ENCODE data around the gene ADAMTSL3.

ADAMTSL3 gene

DNA sequence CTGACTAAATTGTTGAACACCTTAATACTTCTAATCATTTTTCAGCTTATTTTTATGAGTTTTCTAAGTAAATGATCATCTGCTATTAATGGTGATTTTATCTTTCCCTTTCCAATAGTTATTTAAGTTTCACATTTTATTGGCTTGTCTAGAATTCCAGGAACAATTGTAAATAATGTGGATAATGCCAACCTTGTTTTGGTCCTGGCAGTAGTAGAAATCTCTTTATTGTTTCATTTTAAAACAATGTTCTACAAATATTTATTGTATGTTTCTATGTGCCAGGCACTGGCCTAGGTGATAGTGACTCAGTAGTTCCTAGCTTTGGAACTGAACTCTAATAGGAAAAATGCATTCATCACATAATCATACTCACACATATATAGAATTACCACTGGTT lies 264.1 kb downstream of the ADAMTSL3 start:
- no peak for DNase-seq (ENCODE audit: low read depth in 2 of 2)

- DNase-seq (ENCODE audit: low read depth in 2 of 2) = no peak
Observed at GRCh38 chr15:83919319-83919830, 265.5 kb downstream of the ADAMTSL3 start.

DNA sequence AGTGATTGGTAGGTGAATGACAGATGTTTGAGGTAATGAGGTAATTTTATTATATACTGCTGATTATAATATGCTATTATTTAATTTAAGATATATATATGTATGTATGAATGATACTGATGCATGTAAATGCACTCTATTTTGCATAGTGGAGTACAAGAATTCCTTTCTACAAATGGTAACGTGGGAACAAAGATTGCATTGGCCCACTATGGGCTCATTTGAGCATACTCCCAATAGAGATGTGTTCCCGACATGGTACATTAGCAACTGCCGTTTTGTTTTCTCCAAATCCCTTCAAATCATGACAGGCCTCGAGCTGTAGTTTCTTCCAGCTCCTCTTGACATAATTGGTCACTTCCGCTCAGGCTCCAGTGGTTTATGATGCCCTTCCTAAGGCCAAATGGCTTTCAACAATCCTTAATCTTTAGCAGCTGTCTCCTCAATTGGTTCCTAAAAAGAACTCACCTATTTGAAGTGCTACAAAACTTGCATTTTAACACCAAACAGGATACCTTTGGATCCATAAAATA lies 266.1 kb downstream of the ADAMTSL3 start:
- no peak for DNase-seq (ENCODE audit: low read depth in 2 of 2)

DNA sequence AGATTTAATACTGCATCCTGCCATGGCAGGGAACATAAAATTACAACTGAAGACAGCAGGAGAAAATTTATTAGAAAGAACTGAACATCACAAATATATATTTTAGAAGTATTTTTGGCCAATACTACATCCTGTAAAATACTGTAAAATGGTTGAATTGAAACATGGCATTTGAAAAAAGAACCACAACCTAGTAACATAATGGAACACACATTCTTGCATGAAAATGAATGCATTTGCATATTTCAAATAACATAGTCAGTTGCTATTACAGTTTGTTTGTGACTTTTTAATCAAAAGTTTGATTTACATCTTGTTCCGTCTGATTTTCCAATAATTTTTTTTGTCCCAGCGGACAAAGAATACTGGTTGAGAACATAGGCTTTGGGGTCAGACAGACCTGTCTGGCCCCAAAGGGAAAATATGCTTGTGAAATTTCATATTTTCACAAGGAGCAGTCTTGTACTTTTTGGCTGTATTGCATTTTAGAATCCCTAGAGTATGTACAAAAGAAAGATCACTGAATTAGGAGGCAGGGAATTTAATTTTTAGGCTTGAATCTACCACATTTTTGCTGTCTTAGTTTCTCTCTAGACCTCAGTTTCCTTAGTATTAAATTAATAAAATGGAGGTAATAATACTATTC lies 268.8 kb downstream of the ADAMTSL3 start:
- no peak for DNase-seq (ENCODE audit: low read depth in 2 of 2)

- DNase-seq (ENCODE audit: low read depth in 2 of 2) = no peak
Observed at GRCh38 chr15:83926116-83926515, 272.2 kb downstream of the ADAMTSL3 start.

DNA sequence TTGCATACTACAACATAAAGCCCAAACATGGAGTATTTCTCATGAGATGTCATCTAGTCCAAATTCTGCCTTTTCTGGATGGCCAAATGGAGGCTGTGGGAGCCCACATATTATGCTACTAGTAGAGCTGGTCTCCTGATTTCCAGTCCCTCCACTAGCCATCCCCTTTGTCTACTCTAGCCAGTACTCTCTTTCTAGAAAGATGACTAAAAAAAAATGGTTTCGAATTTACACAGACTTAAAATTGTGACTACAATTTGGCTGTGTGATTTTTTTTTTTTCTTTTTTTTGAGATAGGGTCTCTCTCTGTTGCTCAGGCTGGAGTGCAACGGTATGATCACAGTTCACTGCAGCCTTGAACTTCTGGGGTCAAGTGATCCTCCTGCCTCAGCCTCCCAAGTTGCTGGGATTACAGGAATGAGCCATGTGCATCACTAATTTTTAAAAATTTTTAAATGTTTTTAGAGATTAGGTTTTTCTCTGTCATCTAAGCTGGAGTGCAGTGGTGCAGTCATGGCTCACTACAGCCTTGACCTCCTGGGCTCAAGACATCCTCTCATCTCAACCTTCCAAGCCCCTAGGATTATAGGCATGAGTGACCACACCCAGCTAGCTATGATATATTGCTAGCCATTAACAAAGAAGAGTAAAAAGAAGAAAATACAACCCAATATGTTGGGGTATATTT lies 273.9 kb downstream of the ADAMTSL3 start:
- no peak for DNase-seq (ENCODE audit: low read depth in 2 of 2)

DNA sequence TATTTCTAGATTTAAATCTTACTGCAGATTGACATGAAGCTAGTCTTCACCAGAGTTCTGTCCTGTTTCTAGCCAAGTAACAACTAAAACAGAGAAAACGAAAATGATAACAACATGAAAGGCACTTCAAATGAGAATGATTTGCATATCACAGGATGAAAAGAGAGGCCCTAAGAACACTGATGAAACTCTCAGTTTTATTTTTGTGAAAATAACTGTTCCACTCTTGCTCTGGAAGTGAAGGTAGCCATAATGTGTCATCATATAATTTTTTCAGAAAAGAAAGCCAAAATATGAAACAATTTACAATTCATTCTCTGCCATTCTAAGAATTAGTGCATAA lies 274.4 kb downstream of the ADAMTSL3 start:
- no peak for DNase-seq (ENCODE audit: low read depth in 2 of 2)

DNA sequence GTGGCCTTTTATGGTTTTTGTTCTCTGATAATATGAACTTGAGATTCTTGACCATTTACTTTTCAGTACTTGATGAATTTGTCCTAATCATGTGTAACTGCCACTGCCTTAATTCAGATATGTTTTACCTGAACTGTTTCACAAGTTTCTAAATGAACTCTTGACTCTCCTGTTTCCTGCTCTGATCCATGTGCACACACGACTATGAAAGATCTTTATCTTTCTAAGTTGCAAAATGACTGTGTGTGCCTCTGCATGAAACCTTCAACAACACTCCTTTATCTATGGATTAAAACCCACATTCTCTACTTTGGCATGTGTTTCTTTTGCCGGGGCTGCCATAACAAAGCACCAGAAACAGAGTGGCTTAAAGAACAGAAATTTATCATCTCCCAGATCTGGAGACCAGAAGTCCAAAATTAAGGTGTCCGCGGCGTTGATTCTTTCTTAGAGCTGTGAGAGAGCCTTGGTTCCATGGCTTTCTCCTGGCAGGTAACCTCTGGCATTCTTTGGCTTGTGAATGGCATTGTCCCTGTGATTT lies 275.0 kb downstream of the ADAMTSL3 start:
- no peak for DNase-seq (ENCODE audit: low read depth in 2 of 2)

DNA sequence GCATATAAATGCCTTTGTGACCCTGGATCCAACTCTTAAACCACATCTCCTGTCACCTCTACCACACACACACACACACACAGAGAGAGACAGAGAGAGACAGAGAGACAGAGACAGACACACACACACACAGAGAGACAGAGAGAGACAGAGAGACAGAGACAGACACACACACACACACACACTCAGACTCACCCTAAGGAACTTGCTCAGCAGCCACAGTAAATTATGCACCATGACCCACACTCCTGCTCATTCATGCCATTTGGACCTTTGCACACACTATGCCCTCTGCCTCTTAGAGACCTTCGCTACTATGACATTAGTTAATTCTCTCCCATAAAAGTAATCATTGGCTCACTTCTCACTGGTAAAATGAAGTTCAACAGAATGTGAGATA lies 275.7 kb downstream of the ADAMTSL3 start:
- DNase-seq (ENCODE audit: low read depth in 2 of 2) = no peak

GRCh38 chr15:83930392-83931212 lies 276.7 kb downstream of the ADAMTSL3 start:
- DNase-seq (ENCODE audit: low read depth in 2 of 2) = no peak

- no peak for DNase-seq (ENCODE audit: low read depth in 2 of 2)
Observed at GRCh38 chr15:83935774-83936173, 281.9 kb downstream of the ADAMTSL3 start.

DNA sequence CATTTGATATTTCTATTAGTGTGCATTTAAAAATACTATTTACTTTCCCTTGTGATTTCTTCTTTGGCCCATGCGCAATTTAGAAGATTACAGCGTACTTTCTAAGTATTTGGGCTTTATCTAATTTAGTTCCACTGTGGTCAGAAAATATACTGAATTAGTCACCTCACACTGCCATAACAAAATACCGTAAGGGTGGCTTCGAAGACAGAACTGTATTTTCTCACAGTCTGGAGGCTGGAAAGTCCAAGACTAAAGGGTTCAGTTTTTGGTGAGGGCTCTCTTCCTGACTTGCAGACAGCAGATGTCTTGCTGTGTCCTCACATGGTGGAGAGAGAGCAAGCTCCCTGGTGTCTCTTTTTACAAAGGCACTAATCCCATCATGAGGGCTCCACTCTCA lies 286.2 kb downstream of the ADAMTSL3 start:
- no peak for DNase-seq (ENCODE audit: low read depth in 2 of 2)

DNA sequence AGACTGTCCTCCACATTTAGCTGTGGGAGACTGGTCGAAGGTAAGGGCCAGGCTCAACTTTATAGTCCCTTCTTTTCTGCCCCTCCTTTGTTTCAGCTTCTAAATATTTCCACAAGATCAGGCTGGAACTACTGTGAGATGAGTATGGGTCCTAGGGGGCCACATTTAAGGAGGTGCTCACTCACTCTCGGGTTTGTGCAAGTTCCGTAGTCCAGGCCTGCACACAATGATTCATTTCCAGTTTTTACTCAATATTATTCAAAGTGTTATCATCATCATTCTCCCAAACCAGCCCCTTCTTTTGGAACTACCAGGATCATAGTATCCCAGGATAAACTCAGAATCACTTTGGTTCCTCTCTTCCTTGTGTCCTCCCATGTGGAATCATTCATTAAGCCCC lies 289.1 kb downstream of the ADAMTSL3 start:
- DNase-seq (ENCODE audit: low read depth in 2 of 2) = no peak

DNA sequence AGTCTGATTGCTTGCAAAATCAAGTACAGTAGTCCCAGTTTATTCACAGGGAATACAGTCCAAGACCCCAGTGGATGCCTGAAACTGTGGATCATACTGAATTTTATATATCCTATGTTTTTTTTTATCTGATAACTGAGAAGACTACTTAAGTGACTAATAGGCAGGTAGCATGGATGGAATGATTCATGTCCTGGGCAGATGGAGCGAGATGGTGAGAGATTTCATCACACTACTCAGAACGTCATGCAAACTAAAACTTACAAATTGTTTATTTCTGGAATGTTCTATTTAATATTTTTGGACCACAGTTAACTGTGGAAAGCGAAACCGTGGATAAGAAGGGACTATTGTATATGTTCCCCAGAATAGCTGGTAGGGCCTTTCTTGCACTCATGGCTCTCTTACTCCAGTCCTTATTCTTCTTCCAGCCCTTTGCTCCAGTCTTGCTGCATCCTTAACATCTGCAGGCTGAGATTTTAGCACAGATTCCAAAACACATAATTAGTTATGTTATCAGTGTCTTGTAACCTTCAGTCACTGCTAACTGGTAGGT lies 290.0 kb downstream of the ADAMTSL3 start:
- DNase-seq (ENCODE audit: low read depth in 2 of 2) = peak; percentile 1 to 7

DNA sequence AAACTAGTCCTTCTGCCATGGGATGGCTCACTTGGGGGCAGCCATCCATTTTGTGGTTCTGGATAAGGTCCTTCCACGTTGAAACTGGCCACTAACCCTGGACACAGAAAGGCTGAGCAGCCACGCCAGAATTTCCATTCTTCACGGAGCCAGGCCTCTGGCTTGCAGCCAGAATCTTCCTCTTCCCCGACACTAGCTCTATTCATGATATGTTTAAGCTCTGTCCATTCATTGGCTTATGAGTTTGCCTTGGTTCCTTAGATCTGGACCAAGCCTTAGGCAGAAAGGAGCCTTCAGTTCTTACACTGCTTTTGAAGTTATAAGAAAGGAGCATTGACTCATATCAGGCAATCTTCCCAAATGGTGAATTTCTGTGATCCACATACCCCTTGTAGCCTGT lies 293.2 kb downstream of the ADAMTSL3 start:
- no peak for DNase-seq (ENCODE audit: low read depth in 2 of 2)

- DNase-seq (ENCODE audit: low read depth in 2 of 2) = no peak
Observed at GRCh38 chr15:83954506-83954905, 300.6 kb downstream of the ADAMTSL3 start.

- no peak for DNase-seq (ENCODE audit: low read depth in 2 of 2)
Observed at GRCh38 chr15:83955806-83956265, 301.9 kb downstream of the ADAMTSL3 start.

GRCh38 chr15:83956887-83957286 lies 303.0 kb downstream of the ADAMTSL3 start:
- DNase-seq (ENCODE audit: low read depth in 2 of 2) = no peak

DNA sequence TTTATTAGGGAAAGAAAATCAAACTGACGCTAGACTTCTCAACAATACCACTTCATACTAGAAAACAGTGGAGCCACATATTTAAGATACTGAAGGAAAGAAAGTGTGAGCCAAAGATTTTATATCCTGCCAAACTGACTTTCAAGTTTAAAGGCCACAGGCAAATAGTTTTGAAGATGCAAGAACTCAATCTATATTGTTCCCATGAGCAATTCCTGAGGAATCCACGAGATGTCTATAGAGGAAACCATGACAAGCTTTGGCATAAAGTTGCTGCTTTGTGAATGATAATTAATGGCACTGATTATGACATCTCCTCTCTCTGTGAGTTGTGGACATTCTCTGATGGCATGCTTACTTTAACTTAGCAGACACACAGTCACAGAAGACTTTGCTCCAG lies 305.6 kb downstream of the ADAMTSL3 start:
- no peak for DNase-seq (ENCODE audit: low read depth in 2 of 2)

DNA sequence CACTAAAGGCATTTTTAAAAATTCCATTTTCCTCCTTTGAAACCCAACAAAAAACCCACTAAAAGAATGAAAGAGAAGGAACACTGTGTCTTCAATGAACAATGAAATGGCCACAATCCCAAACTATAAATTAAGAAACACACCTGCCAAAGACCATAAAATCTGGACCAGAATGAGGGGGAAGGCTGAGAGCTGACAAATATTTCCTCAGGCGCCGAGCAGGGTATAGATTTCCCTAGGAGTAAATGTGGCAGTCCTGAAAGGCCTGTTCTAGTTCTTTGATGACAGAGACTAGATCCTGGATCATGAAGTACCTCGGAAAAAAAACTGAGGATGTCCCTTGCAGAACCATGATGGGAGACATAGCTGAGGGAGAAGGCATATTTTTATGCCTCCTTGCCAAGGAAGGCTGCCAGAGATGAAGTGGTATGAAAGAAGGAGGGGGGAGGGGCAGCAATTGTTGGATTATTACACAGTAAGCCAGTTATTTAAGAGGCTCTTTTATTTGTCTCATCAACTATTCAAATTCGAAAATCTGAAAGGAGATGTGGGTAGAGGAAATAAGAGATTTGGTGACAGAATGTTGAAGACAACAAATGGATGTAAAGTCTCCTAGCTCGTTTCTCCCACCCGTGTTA lies 306.4 kb downstream of the ADAMTSL3 start:
- no peak for DNase-seq (ENCODE audit: low read depth in 2 of 2)

GRCh38 chr15:83961311-83961710 lies 307.4 kb downstream of the ADAMTSL3 start:
- no peak for DNase-seq (ENCODE audit: low read depth in 2 of 2)
